ENCODE results near the gene KLK11. TPM values are rescaled to one million over a fixed set of nuclear protein-coding genes. Genes with fewer than 3 reads are reported as not detected.

KLK11 gene
- polyA plus RNA-seq, 1 experiment, result not detected

DNA sequence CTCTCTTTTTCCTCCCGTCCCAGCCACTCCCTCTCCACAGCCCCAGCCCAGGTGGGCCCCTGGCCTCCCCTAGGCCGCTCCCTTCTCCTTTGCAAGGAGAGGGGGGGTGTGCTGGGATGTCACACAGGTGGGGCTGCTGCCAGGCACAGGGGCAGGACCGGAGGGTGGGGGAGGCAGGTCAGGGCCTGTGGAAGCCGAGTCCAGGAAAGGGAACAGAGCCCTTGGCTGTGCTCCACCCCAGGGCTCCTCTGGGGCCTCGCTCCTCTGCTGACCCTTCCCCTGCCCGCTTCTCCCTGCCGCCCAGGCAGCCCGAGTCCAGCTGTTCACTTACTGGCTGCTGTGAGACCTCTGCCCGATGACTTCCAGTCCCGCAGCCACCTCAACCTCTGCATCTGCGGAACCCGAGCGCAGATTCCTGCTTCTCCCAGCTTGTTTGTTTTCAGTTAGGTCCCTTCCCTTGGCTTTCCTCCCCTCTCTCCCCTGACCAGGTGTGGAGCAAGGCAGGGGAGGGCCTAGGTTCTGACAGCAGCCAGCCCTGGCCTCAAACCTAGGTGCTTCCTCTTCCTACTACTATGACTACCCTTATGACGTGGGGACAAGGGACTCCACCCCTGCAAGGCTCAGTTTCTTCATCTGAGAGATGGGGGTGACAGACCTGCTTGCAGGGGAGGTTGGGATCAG, 850 bp upstream of the KLK11 start:
- Histone ChIP-seq H3K4me3 (ENCODE audit: low read depth, low read length) (no peak overlapping the region), H3K27ac (ENCODE audit: low read depth, low read length) (no peak overlapping the region), H3K9me3 (ENCODE audit: control insufficient read depth, insufficient read depth, low read length) (peaks cover 11% of the 10 kb centered on the region), H3K27me3 (ENCODE audit: control insufficient read depth, insufficient read depth, low read length) (no peaks in the 10 kb centered on the region)
- no peak for DNase-seq (ENCODE audit: low read depth, low spot score)
- TF ChIP-seq, protein P1, sequence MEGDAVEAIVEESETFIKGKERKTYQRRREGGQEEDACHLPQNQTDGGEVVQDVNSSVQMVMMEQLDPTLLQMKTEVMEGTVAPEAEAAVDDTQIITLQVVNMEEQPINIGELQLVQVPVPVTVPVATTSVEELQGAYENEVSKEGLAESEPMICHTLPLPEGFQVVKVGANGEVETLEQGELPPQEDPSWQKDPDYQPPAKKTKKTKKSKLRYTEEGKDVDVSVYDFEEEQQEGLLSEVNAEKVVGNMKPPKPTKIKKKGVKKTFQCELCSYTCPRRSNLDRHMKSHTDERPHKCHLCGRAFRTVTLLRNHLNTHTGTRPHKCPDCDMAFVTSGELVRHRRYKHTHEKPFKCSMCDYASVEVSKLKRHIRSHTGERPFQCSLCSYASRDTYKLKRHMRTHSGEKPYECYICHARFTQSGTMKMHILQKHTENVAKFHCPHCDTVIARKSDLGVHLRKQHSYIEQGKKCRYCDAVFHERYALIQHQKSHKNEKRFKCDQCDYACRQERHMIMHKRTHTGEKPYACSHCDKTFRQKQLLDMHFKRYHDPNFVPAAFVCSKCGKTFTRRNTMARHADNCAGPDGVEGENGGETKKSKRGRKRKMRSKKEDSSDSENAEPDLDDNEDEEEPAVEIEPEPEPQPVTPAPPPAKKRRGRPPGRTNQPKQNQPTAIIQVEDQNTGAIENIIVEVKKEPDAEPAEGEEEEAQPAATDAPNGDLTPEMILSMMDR (IDR thresholded peaks at IDR 0.05; ENCODE audit: low read depth, low read length), result no peak
- ChIA-PET POLR2A (no interaction called here), CTCF (no interaction called here)

DNA sequence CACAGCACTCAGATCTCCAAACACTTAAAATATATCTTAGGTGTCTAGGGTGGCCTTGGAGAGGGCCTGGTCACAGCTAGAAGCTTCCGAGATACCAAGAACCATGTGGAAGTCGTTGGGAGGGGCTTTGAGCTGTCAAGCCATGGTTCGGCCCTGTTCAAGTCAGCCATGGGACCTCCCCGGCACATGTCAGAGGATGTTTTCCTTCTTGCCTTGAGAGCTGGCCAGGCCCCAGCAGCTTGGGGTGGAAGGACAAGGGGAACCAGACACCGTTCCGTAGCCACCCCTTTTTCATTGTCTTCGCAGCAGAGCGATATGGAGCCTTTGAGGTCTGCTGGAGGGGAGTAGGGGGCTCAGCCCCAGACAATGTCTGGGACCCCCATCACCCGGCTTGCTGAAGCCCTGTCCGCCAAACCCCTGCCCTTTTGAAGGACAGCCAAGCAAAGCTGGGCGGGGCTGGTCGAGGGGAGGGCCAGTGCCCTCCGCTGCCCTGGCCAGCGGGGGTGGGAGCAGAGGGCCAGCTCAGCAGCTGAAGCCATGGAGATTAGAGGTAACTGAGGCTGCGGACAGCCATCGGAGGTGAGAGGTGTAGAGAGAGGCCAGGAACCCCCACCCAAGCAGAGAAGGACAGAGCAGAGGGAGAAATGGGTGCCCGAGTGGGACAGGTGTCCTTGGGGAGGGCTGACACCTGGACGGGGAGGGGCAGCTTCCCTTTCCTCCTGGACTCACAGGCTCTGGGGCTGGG, 435 bp downstream of the KLK11 start:
- TF ChIP-seq, protein P1 (IDR thresholded peaks at IDR 0.05; ENCODE audit: low read depth, low read length), result no peak
- Histone ChIP-seq H3K27me3 (ENCODE audit: control insufficient read depth, insufficient read depth, low read length) (no peaks in the 10 kb centered on the region), H3K27ac (ENCODE audit: low read depth, low read length) (no peak overlapping the region), H3K4me3 (ENCODE audit: low read depth, low read length) (no peak overlapping the region), H3K9me3 (ENCODE audit: control insufficient read depth, insufficient read depth, low read length) (peaks cover 4% of the 10 kb centered on the region)
- CTCF ChIA-PET, result interaction anchor here (0.5 kb wide), 1 partner anchor 69 kb away, joined by 3 read pairs; no protein-coding TSS in a partner anchor
- POLR2A ChIA-PET, result no interaction called here
- DNase-seq (ENCODE audit: low read depth, low spot score), result no peak

DNA sequence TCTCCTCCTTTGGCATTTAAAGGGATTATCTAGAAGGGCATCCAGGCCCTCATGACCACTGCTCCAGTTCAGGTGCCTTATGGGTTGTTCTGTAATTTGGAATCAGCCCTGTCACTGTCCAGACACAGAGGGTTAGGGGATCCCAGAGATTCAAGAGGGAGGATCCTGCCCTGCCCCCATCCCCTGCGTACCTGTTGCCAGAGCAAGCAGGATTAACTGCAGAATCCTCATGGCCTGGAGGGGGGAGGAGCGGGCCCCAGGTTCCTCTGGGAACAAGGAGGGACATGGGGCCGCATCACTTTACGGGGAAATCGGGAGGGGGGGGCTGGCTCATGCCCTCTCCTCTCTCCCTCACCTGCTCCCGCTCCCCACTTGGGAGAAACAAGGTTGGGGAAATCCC, 1.0 kb downstream of the KLK11 start:
- H3K4me3 ChIP-seq (ENCODE audit: low read depth, low read length), result no peak overlapping the region
- no peaks in the 10 kb centered on the region; the same call in 1 of the 2 replicates for H3K9me3 ChIP-seq (ENCODE audit: control insufficient read depth, insufficient read depth, low read length)
- H3K27me3 ChIP-seq (ENCODE audit: control insufficient read depth, insufficient read depth, low read length), result peaks cover 1% of the 10 kb centered on the region
- no peak for DNase-seq (ENCODE audit: low read depth, low spot score)
- ChIA-PET POLR2A (no interaction called here), CTCF (no interaction called here)
- TF ChIP-seq, protein P1 (IDR thresholded peaks at IDR 0.05; ENCODE audit: low read depth, low read length), result no peak
- no peak overlapping the region for H3K27ac ChIP-seq (ENCODE audit: low read depth, low read length)

DNA sequence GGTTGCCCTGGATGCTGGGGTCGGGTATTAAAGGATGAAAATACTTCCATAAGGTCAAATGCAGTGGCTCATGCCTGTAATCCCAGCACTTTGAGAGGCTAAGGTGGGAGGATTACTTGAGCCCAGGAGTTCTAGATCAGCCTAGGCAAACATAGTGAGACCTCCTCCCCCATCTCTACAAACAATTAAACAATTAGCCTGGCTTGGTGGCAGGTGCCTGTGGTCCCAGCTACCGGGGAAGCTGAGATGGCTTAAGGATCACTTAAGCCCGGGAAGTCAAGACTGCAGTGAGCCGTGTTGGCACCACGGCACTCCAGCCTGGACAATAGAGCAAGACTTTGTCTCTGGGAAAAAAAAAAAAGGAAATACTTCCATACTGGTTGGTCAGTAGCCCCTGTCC, 1.5 kb downstream of the KLK11 start:
- CTCF ChIA-PET, result no interaction called here

More for the DNA sequence above, 1.5 kb downstream of the KLK11 start:
- H3K27ac ChIP-seq (ENCODE audit: low read depth, low read length), result no peak overlapping the region
- no peaks in the 10 kb centered on the region; the same call in 1 of the 2 replicates for H3K9me3 ChIP-seq (ENCODE audit: control insufficient read depth, insufficient read depth, low read length)
- DNase-seq (ENCODE audit: low read depth, low spot score), result no peak
- H3K27me3 ChIP-seq (ENCODE audit: control insufficient read depth, insufficient read depth, low read length), result peaks cover 5% of the 10 kb centered on the region
- POLR2A ChIA-PET, result no interaction called here
- TF ChIP-seq, protein P1 (IDR thresholded peaks at IDR 0.05; ENCODE audit: low read depth, low read length), result no peak
- no peak overlapping the region for H3K4me3 ChIP-seq (ENCODE audit: low read depth, low read length)
